ENCODE data around the gene TIMP4.
A peak's percentile ranks its signal among the peaks of the same experiment; 100 is the strongest.

TIMP4 gene

GRCh38 chr3:12150112-12150511 lies 8.6 kb downstream of the TIMP4 start:
- H3K4me3 Mint-ChIP-seq = no peak overlapping the region
- H3K9me3 Mint-ChIP-seq = no peaks in the 10 kb centered on the region
- no peak for DNase-seq

GRCh38 chr3:12149029-12149428 lies 9.7 kb downstream of the TIMP4 start:
- no peak for ATAC-seq (replicated peaks)
- H3K27ac Mint-ChIP-seq = no peak overlapping the region
- no peaks in the 10 kb centered on the region for H3K4me1 Mint-ChIP-seq (ENCODE audit: low read depth in 2 of 2)
- no peak for DNase-seq
- no peak overlapping the region for H3K4me3 Mint-ChIP-seq
- no peaks in the 10 kb centered on the region for H3K36me3 Mint-ChIP-seq (ENCODE audit: insufficient read depth)
- H3K9me3 Mint-ChIP-seq = no peaks in the 10 kb centered on the region
- H3K27me3 Mint-ChIP-seq = peaks cover 11 to 40% of the 10 kb centered on the region in 2 donors

More at GRCh38 chr3:12150112-12150511, 8.6 kb downstream of the TIMP4 start:
- ATAC-seq (replicated peaks) = no peak
- Mint-ChIP-seq H3K27ac (no peak overlapping the region), H3K4me1 (ENCODE audit: low read depth in 2 of 2) (no peaks in the 10 kb centered on the region), H3K27me3 (peaks cover 11 to 37% of the 10 kb centered on the region in 2 donors), H3K36me3 (ENCODE audit: insufficient read depth) (no peaks in the 10 kb centered on the region)

GRCh38 chr3:12148183-12148940 lies 10.3 kb downstream of the TIMP4 start:
- H3K9me3 Mint-ChIP-seq = no peaks in the 10 kb centered on the region
- peaks cover 11 to 47% of the 10 kb centered on the region in 2 donors for H3K27me3 Mint-ChIP-seq
- no peaks in the 10 kb centered on the region for H3K4me1 Mint-ChIP-seq (ENCODE audit: low read depth in 2 of 2)
- no peaks in the 10 kb centered on the region for H3K36me3 Mint-ChIP-seq (ENCODE audit: insufficient read depth)
- no peak overlapping the region for H3K4me3 Mint-ChIP-seq
- ATAC-seq (replicated peaks) (no peak), DNase-seq (no peak)
- no peak overlapping the region for H3K27ac Mint-ChIP-seq

- Mint-ChIP-seq H3K9me3 (no peaks in the 10 kb centered on the region), H3K36me3 (ENCODE audit: insufficient read depth) (no peaks in the 10 kb centered on the region)
Measured at GRCh38 chr3:12147049-12147780, 11.5 kb downstream of the TIMP4 start.

GRCh38 chr3:12143949-12144504 lies 14.7 kb downstream of the TIMP4 start:
- no peak for ATAC-seq (replicated peaks)
- Mint-ChIP-seq H3K27ac (no peak overlapping the region), H3K4me1 (ENCODE audit: low read depth in 2 of 2) (no peaks in the 10 kb centered on the region), H3K9me3 (no peaks in the 10 kb centered on the region), H3K27me3 (peaks cover 6 to 38% of the 10 kb centered on the region in 2 donors), H3K4me3 (no peak overlapping the region), H3K36me3 (ENCODE audit: insufficient read depth) (no peaks in the 10 kb centered on the region)
- DNase-seq = no peak

More at GRCh38 chr3:12147049-12147780, 11.5 kb downstream of the TIMP4 start:
- no peak overlapping the region for H3K4me3 Mint-ChIP-seq
- no peak for ATAC-seq (replicated peaks)
- peaks cover 11 to 45% of the 10 kb centered on the region in 2 donors for H3K27me3 Mint-ChIP-seq
- H3K27ac Mint-ChIP-seq = no peak overlapping the region
- H3K4me1 Mint-ChIP-seq (ENCODE audit: low read depth in 2 of 2) = no peaks in the 10 kb centered on the region
- no peak for DNase-seq

GRCh38 chr3:12142476-12142875 lies 16.2 kb downstream of the TIMP4 start:
- H3K4me1 Mint-ChIP-seq (ENCODE audit: low read depth in 2 of 2) = peaks cover 0 to 1% of the 10 kb centered on the region in 2 donors
- H3K4me3 Mint-ChIP-seq = no peak overlapping the region
- ATAC-seq (replicated peaks) (no peak), DNase-seq (no peak)
- H3K27me3 Mint-ChIP-seq = peaks cover 0 to 22% of the 10 kb centered on the region in 2 donors
- no peaks in the 10 kb centered on the region for H3K9me3 Mint-ChIP-seq
- no peak overlapping the region for H3K27ac Mint-ChIP-seq
- H3K36me3 Mint-ChIP-seq (ENCODE audit: insufficient read depth) = no peaks in the 10 kb centered on the region

- Mint-ChIP-seq H3K36me3 (ENCODE audit: insufficient read depth) (no peaks in the 10 kb centered on the region), H3K27ac (no peak overlapping the region), H3K4me3 (no peak overlapping the region), H3K27me3 (peaks cover 0 to 18% of the 10 kb centered on the region in 2 donors), H3K4me1 (ENCODE audit: low read depth in 2 of 2) (peaks cover 0 to 1% of the 10 kb centered on the region in 2 donors), H3K9me3 (no peaks in the 10 kb centered on the region)
- DNase-seq (no peak), ATAC-seq (replicated peaks) (no peak)
Measured at GRCh38 chr3:12141350-12141749, 17.4 kb downstream of the TIMP4 start.

GRCh38 chr3:12139111-12139511 lies 19.6 kb downstream of the TIMP4 start:
- peaks cover 5 to 18% of the 10 kb centered on the region in 2 donors for H3K27me3 Mint-ChIP-seq
- H3K4me1 Mint-ChIP-seq (ENCODE audit: low read depth in 2 of 2) = peaks cover 0 to 1% of the 10 kb centered on the region in 2 donors
- ATAC-seq (replicated peaks) = no peak
- no peaks in the 10 kb centered on the region for H3K36me3 Mint-ChIP-seq (ENCODE audit: insufficient read depth)
- no peak for DNase-seq
- no peak overlapping the region for H3K4me3 Mint-ChIP-seq
- no peak overlapping the region for H3K27ac Mint-ChIP-seq
- no peaks in the 10 kb centered on the region for H3K9me3 Mint-ChIP-seq

GRCh38 chr3:12138044-12138443 lies 20.7 kb downstream of the TIMP4 start:
- peaks cover 14 to 18% of the 10 kb centered on the region in 2 donors for H3K27me3 Mint-ChIP-seq
- H3K9me3 Mint-ChIP-seq = no peaks in the 10 kb centered on the region
- no peaks in the 10 kb centered on the region for H3K36me3 Mint-ChIP-seq (ENCODE audit: insufficient read depth)

GRCh38 chr3:12136371-12136770 lies 22.3 kb downstream of the TIMP4 start:
- Mint-ChIP-seq H3K4me1 (ENCODE audit: low read depth in 2 of 2) (peaks cover 0 to 1% of the 10 kb centered on the region in 2 donors), H3K9me3 (no peaks in the 10 kb centered on the region), H3K4me3 (no peak overlapping the region), H3K36me3 (ENCODE audit: insufficient read depth) (no peaks in the 10 kb centered on the region), H3K27ac (no peak overlapping the region), H3K27me3 (peaks cover 21 to 22% of the 10 kb centered on the region in 2 donors)
- no peak for ATAC-seq (replicated peaks)
- no peak for DNase-seq

More at GRCh38 chr3:12138044-12138443, 20.7 kb downstream of the TIMP4 start:
- peaks cover 0 to 1% of the 10 kb centered on the region in 2 donors for H3K4me1 Mint-ChIP-seq (ENCODE audit: low read depth in 2 of 2)
- H3K4me3 Mint-ChIP-seq = no peak overlapping the region
- ATAC-seq (replicated peaks) (no peak), DNase-seq (no peak)
- no peak overlapping the region for H3K27ac Mint-ChIP-seq

GRCh38 chr3:12135029-12135657 lies 23.6 kb downstream of the TIMP4 start:
- Mint-ChIP-seq H3K27ac (no peak overlapping the region), H3K4me3 (no peak overlapping the region), H3K4me1 (ENCODE audit: low read depth in 2 of 2) (peaks cover 0 to 1% of the 10 kb centered on the region in 2 donors), H3K27me3 (peaks cover 28 to 35% of the 10 kb centered on the region in 2 donors), H3K9me3 (no peaks in the 10 kb centered on the region), H3K36me3 (ENCODE audit: insufficient read depth) (no peaks in the 10 kb centered on the region)
- DNase-seq (peak; percentile 31 to 44 (median 34)), ATAC-seq (replicated peaks) (peak; percentile 63)

- H3K27ac Mint-ChIP-seq = no peak overlapping the region
- ATAC-seq (replicated peaks) (no peak), DNase-seq (no peak)
- peaks cover 32 to 49% of the 10 kb centered on the region in 2 donors for H3K27me3 Mint-ChIP-seq
- H3K36me3 Mint-ChIP-seq (ENCODE audit: insufficient read depth) = no peaks in the 10 kb centered on the region
- no peaks in the 10 kb centered on the region for H3K4me1 Mint-ChIP-seq (ENCODE audit: low read depth in 2 of 2)
- no peaks in the 10 kb centered on the region for H3K9me3 Mint-ChIP-seq
- H3K4me3 Mint-ChIP-seq = no peak overlapping the region
Measured at GRCh38 chr3:12132881-12133280, 25.8 kb downstream of the TIMP4 start.

GRCh38 chr3:12131351-12132090 lies 27.2 kb downstream of the TIMP4 start:
- H3K9me3 Mint-ChIP-seq = no peaks in the 10 kb centered on the region

More at GRCh38 chr3:12131351-12132090, 27.2 kb downstream of the TIMP4 start:
- no peak overlapping the region for H3K27ac Mint-ChIP-seq
- DNase-seq (no peak), ATAC-seq (replicated peaks) (no peak)
- H3K27me3 Mint-ChIP-seq = peaks cover 35 to 51% of the 10 kb centered on the region in 2 donors
- no peaks in the 10 kb centered on the region for H3K36me3 Mint-ChIP-seq (ENCODE audit: insufficient read depth)
- H3K4me3 Mint-ChIP-seq = no peak overlapping the region
- H3K4me1 Mint-ChIP-seq (ENCODE audit: low read depth in 2 of 2) = no peaks in the 10 kb centered on the region

Data from effector memory CD8-positive, alpha-beta T cell (primary cell).